PC-3 (cell line): Measurements from ENCODE around the gene CYP8B1.

Experiments used
- EZH2 ChIP-seq: fragments of 300-600 bp; sonication (generic); IDR thresholded peaks from one replicate; pipeline ENCODE4 v1.6.1; 2017; ENCODE audit warnings: antibody characterized with exemption, mild to moderate bottlenecking, low read length; ENCODE audit not compliant: unreplicated experiment
- EZH2phosphoT487 ChIP-seq: fragments of 300-600 bp; sonication (generic); IDR thresholded peaks from 2 replicates; pipeline ENCODE4 v1.6.1; 2018; ENCODE audit warnings: mild to moderate bottlenecking, antibody characterized with exemption, low read length, borderline replicate concordance
- TF ChIP-seq, protein P1 (sequence below): fragments of 300-600 bp; sonication (generic); conservative IDR thresholded peaks from 2 replicates; pipeline ENCODE4 v1.5.1; 2017; ENCODE audit warnings: antibody characterized with exemption, low read depth, mild to moderate bottlenecking, low read length

DNA sequence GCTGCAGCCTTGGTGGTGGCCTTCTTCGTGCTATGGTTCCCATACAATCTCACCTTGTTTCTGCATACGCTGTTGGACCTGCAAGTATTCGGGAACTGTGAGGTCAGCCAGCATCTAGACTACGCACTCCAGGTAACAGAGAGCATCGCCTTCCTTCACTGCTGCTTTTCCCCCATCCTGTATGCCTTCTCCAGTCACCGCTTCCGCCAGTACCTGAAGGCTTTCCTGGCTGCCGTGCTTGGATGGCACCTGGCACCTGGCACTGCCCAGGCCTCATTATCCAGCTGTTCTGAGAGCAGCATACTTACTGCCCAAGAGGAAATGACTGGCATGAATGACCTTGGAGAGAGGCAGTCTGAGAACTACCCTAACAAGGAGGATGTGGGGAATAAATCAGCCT, 10.4 kb downstream of the CYP8B1 start:
- TF ChIP-seq, protein P1, sequence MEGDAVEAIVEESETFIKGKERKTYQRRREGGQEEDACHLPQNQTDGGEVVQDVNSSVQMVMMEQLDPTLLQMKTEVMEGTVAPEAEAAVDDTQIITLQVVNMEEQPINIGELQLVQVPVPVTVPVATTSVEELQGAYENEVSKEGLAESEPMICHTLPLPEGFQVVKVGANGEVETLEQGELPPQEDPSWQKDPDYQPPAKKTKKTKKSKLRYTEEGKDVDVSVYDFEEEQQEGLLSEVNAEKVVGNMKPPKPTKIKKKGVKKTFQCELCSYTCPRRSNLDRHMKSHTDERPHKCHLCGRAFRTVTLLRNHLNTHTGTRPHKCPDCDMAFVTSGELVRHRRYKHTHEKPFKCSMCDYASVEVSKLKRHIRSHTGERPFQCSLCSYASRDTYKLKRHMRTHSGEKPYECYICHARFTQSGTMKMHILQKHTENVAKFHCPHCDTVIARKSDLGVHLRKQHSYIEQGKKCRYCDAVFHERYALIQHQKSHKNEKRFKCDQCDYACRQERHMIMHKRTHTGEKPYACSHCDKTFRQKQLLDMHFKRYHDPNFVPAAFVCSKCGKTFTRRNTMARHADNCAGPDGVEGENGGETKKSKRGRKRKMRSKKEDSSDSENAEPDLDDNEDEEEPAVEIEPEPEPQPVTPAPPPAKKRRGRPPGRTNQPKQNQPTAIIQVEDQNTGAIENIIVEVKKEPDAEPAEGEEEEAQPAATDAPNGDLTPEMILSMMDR, result no peak
- no peak for TF ChIP-seq EZH2
- no peak for TF ChIP-seq EZH2phosphoT487
